ENCODE results near the gene SPNS3. TPM values are rescaled to one million over a fixed set of nuclear protein-coding genes. Genes with fewer than 3 reads are reported as not detected.

The SPNS3 gene
- total and polyA plus RNA-seq, 9 of the 15 experiments (the other 6 are each of a cell fraction or from before 2014, with no cell fraction given) = not detected

- H3K9me3 ChIP-seq (replicated peaks; ENCODE audit: control insufficient read depth, insufficient read depth, low read depth, low read length) = no peaks in the 10 kb centered on the region
- ATAC-seq = no peak
- no peak overlapping the region for H3K9ac ChIP-seq (ENCODE audit: insufficient read depth in 1 of 2, low read depth in 2 of 2, low read length in 2 of 2)
- POLR2A ChIA-PET = no interaction called here
- peaks cover 0 to 54% of the 10 kb centered on the region in 2 experiments; a peak in 3 of 5 replicates for H3K4me1 ChIP-seq (replicated peaks in 1 of 2; ENCODE audit: control insufficient read depth in 2 of 2, insufficient read depth in 2 of 2, low read length in 2 of 2)
- 6% methylated on average over 21 of the region's 33 CpGs for WGBS (ENCODE audit: insufficient coverage, low coverage, missing lambda C conversion rate)
- no peak overlapping the region for H3K4me3 ChIP-seq
- in situ Hi-C loops (cut with MboI) (no loop called here), intact Hi-C loops (cut with micrococcal nuclease) (no loop called here)
- TF ChIP-seq BCLAF1 (IDR thresholded peaks at IDR 0.05; ENCODE audit: borderline replicate concordance in 1 of 2, control insufficient read depth in 1 of 2, low read depth in 2 of 2, low read length in 1 of 2) = no peak
- TF ChIP-seq POLR2G (IDR thresholded peaks at IDR 0.05; ENCODE audit: low read depth, low read length) = peak; percentile 42; the same call in 1 of the 2 replicates
- peaks cover 0 to 15% of the 10 kb centered on the region in 2 experiments; a peak in 3 of 5 replicates for H3K27me3 ChIP-seq (ENCODE audit: control insufficient read depth in 2 of 2, insufficient read depth in 2 of 2, low read length in 2 of 2)
- H3K4me2 ChIP-seq (ENCODE audit: insufficient read depth, low read length) = no peak overlapping the region
- FAIRE-seq = no peak
- H3K79me2 ChIP-seq (ENCODE audit: control insufficient read depth, insufficient read depth, low read length) = no peaks in the 10 kb centered on the region
- peaks cover 10% of the 10 kb centered on the region; the same call in 1 of the 3 replicates for H3K36me3 ChIP-seq (ENCODE audit: control insufficient read depth, insufficient read depth, low read length)
- H3K9me1 ChIP-seq (ENCODE audit: control insufficient read depth, insufficient read depth, low read length) = no peaks in the 10 kb centered on the region
- peaks cover 4% of the 10 kb centered on the region; the same call in 1 of the 2 replicates for H4K20me1 ChIP-seq (replicated peaks; ENCODE audit: control insufficient read depth, insufficient read depth, low read length)
- no peak overlapping the region for H2AFZ ChIP-seq (ENCODE audit: low read depth, low read length)
- CTCF ChIA-PET (ENCODE audit: low intra/inter-chr PET ratio) = no interaction called here
- no TSS peak for BruUV-seq (replicated peaks)
- no peak overlapping the region for H3K27ac ChIP-seq (ENCODE audit: extremely low read depth, low read depth, low read length)
- no peak for DNase-seq (ENCODE audit: extremely low read depth in 1 of 4, low spot score in 3 of 4)
Measured at GRCh38 chr17:4532860-4533522, 99.3 kb downstream of the SPNS3 start.

Data from K562 (cell line).